HepG2 (cell line): Measurements from ENCODE around the gene VCPKMT. TPM values are rescaled to one million over a fixed set of nuclear protein-coding genes. Genes with fewer than 3 reads are reported as not detected.

ENCODE experiments used
- HIC2 ChIP-seq: sonication (generic); formaldehyde crosslinking; IDR thresholded peaks from 2 replicates; pipeline ENCODE4 v1.9.0; 2022; ENCODE audit warnings: low read depth, missing genetic modification reagents
- HNF4A ChIP-seq: sonication (generic); formaldehyde crosslinking; IDR thresholded peaks from 2 replicates; pipeline ENCODE4 v1.4.0; 2020; ENCODE audit warnings: missing genetic modification reagents
- PHB2 ChIP-seq: fragments of 450-650 bp; IDR thresholded peaks from 2 replicates; pipeline ENCODE4 v1.6.1; 2018; ENCODE audit not compliant: partially characterized antibody
- POLR2AphosphoS5 ChIP-seq: IDR thresholded peaks from 2 replicates; pipeline ENCODE4 v1.6.1; 2012; ENCODE audit warnings: low read depth, low read length
- RARG ChIP-seq: sonication (generic); formaldehyde crosslinking; IDR thresholded peaks from 2 replicates; pipeline ENCODE4 v1.4.0; 2020; ENCODE audit warnings: low read depth, mild to moderate bottlenecking, missing genetic modification reagents
- SNRNP70 ChIP-seq: fragments of 200-400 bp; formaldehyde crosslinking; IDR thresholded peaks from 2 replicates; pipeline ENCODE4 v1.6.1; 2017; ENCODE audit warnings: mild to moderate bottlenecking, low read depth, low read length, moderate library complexity
- ZBTB33 ChIP-seq: sonication (generic); formaldehyde crosslinking; IDR thresholded peaks from 2 replicates; pipeline ENCODE4 v1.4.0; 2020; ENCODE audit warnings: missing genetic modification reagents
- ZNF10 ChIP-seq: sonication (generic); formaldehyde crosslinking; IDR thresholded peaks from 2 replicates; pipeline ENCODE4 v1.4.0; 2020; ENCODE audit warnings: mild to moderate bottlenecking, low read depth, missing genetic modification reagents, borderline replicate concordance
- ZNF383 ChIP-seq: sonication (generic); formaldehyde crosslinking; IDR thresholded peaks from 2 replicates; pipeline ENCODE4 v1.4.0; 2020; ENCODE audit warnings: missing genetic modification reagents, mild to moderate bottlenecking, borderline replicate concordance
- ZNF556 ChIP-seq: sonication (generic); formaldehyde crosslinking; IDR thresholded peaks from 2 replicates; pipeline ENCODE4 v1.4.0; 2020; ENCODE audit warnings: mild to moderate bottlenecking, missing genetic modification reagents, borderline replicate concordance
- ZNF615 ChIP-seq: sonication (generic); formaldehyde crosslinking; IDR thresholded peaks from 2 replicates; pipeline ENCODE4 v1.5.0; 2020; ENCODE audit warnings: mild to moderate bottlenecking, missing genetic modification reagents, borderline replicate concordance
- ZNF761 ChIP-seq: sonication (generic); formaldehyde crosslinking; conservative IDR thresholded peaks from 2 replicates; pipeline ENCODE4 v1.4.0; 2020; ENCODE audit warnings: mild to moderate bottlenecking, missing genetic modification reagents
- polyA plus RNA-seq, 8 experiments: library from polyadenylated mRNA; depleted of rRNA in 3 of 8; stranded (reverse) in 7 of 8; unstranded in 1 of 8; fragments of >200 nt; fragmentation: Illumina TruSeq in 4 of 8; extraction: Trizol in 4 of 8; gene quantifications; 2 replicates each; pipeline versions ENCODE4 v1.2.1 to v1.2.3, GENCODE V29; 2011 to 2016; ENCODE audit warnings: low read depth in 4 of 8, missing spikeins in 1 of 8, mixed read lengths in 1 of 8; ENCODE audit not compliant: insufficient read depth in 1 of 8
- total RNA-seq, 5 experiments: library from RNA; depleted of rRNA; stranded (reverse); fragments of >200 nt; fragmentation: Illumina TruSeq; extraction: Trizol; gene quantifications; 2 replicates each; pipeline ENCODE4 v1.2.3, GENCODE V29; 2016; ENCODE audit warnings: low read depth in 1 of 5
- TF ChIP-seq, protein P1 (sequence below), 2 experiments: IDR thresholded peaks; 2 replicates each; pipeline ENCODE4 v1.6.1; 2011 to 2012; ENCODE audit warnings: low read length in 2 of 2, borderline replicate concordance in 1 of 2, low read depth in 1 of 2, mild to moderate bottlenecking in 1 of 2, moderate library complexity in 1 of 2
- TF ChIP-seq, protein P2 (sequence below): sonication (generic); formaldehyde crosslinking; IDR thresholded peaks from 2 replicates; pipeline ENCODE4 v1.5.0; 2020; ENCODE audit warnings: mild to moderate bottlenecking, missing genetic modification reagents
- TF ChIP-seq, protein P3 (sequence below): sonication (generic); formaldehyde crosslinking; IDR thresholded peaks from 2 replicates; pipeline ENCODE4 v1.5.1; 2020; ENCODE audit warnings: mild to moderate bottlenecking, missing genetic modification reagents, moderate library complexity

Gene VCPKMT
- total and polyA plus RNA-seq, 2 of the 13 experiments (the other 11 are each of a cell fraction or from before 2014, with no cell fraction given) = 3.9 to 5.4 TPM

- TF ChIP-seq ZBTB33 (CRISPR knock-in tag) = 0 out of 2 replicates have a peak, but pooled peaks have one; percentile 11
- 0 out of 2 replicates have a peak, but pooled peaks have one; percentile 21 for TF ChIP-seq ZNF383 (CRISPR knock-in tag)
- TF ChIP-seq HNF4A = no peak; the same call in 1 of the 2 replicates
- TF ChIP-seq ZNF556 (CRISPR knock-in tag) = 0 out of 2 replicates have a peak, but pooled peaks have one; percentile 24
- no peak for TF ChIP-seq RARG (CRISPR knock-in tag)
- TF ChIP-seq, protein P1, sequence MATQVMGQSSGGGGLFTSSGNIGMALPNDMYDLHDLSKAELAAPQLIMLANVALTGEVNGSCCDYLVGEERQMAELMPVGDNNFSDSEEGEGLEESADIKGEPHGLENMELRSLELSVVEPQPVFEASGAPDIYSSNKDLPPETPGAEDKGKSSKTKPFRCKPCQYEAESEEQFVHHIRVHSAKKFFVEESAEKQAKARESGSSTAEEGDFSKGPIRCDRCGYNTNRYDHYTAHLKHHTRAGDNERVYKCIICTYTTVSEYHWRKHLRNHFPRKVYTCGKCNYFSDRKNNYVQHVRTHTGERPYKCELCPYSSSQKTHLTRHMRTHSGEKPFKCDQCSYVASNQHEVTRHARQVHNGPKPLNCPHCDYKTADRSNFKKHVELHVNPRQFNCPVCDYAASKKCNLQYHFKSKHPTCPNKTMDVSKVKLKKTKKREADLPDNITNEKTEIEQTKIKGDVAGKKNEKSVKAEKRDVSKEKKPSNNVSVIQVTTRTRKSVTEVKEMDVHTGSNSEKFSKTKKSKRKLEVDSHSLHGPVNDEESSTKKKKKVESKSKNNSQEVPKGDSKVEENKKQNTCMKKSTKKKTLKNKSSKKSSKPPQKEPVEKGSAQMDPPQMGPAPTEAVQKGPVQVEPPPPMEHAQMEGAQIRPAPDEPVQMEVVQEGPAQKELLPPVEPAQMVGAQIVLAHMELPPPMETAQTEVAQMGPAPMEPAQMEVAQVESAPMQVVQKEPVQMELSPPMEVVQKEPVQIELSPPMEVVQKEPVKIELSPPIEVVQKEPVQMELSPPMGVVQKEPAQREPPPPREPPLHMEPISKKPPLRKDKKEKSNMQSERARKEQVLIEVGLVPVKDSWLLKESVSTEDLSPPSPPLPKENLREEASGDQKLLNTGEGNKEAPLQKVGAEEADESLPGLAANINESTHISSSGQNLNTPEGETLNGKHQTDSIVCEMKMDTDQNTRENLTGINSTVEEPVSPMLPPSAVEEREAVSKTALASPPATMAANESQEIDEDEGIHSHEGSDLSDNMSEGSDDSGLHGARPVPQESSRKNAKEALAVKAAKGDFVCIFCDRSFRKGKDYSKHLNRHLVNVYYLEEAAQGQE (IDR thresholded peaks at IDR 0.05; ENCODE audit: borderline replicate concordance in 1 of 2, low read depth in 1 of 2, low read length in 2 of 2) = peak in 1 of 2 experiments; percentile 51; a peak in 1 of 4 replicates
- TF ChIP-seq HIC2 (CRISPR knock-in tag) = peak; percentile 98
- TF ChIP-seq ZNF10 (CRISPR knock-in tag) = no peak
- TF ChIP-seq, protein P2, sequence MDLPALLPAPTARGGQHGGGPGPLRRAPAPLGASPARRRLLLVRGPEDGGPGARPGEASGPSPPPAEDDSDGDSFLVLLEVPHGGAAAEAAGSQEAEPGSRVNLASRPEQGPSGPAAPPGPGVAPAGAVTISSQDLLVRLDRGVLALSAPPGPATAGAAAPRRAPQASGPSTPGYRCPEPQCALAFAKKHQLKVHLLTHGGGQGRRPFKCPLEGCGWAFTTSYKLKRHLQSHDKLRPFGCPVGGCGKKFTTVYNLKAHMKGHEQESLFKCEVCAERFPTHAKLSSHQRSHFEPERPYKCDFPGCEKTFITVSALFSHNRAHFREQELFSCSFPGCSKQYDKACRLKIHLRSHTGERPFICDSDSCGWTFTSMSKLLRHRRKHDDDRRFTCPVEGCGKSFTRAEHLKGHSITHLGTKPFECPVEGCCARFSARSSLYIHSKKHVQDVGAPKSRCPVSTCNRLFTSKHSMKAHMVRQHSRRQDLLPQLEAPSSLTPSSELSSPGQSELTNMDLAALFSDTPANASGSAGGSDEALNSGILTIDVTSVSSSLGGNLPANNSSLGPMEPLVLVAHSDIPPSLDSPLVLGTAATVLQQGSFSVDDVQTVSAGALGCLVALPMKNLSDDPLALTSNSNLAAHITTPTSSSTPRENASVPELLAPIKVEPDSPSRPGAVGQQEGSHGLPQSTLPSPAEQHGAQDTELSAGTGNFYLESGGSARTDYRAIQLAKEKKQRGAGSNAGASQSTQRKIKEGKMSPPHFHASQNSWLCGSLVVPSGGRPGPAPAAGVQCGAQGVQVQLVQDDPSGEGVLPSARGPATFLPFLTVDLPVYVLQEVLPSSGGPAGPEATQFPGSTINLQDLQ (CRISPR knock-in tag) = 0 out of 2 replicates have a peak, but pooled peaks have one; percentile 44
- TF ChIP-seq PHB2 = no peak
- peak; percentile 69 for TF ChIP-seq POLR2AphosphoS5
- TF ChIP-seq SNRNP70 = no peak
- peak; percentile 61; the same call in 1 of the 2 replicates for TF ChIP-seq ZNF761 (CRISPR knock-in tag)
- peak; percentile 65; the same call in 1 of the 2 replicates for TF ChIP-seq ZNF615 (CRISPR knock-in tag)
- TF ChIP-seq, protein P3, sequence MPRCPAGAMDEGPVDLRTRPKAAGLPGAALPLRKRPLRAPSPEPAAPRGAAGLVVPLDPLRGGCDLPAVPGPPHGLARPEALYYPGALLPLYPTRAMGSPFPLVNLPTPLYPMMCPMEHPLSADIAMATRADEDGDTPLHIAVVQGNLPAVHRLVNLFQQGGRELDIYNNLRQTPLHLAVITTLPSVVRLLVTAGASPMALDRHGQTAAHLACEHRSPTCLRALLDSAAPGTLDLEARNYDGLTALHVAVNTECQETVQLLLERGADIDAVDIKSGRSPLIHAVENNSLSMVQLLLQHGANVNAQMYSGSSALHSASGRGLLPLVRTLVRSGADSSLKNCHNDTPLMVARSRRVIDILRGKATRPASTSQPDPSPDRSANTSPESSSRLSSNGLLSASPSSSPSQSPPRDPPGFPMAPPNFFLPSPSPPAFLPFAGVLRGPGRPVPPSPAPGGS (CRISPR knock-in tag) = peak; percentile 25; the same call in 1 of the 2 replicates
Measured at GRCh38 chr14:50061664-50062437, 54.5 kb downstream of the VCPKMT start (continued).
